HG03432 (cell line): ENCODE data around the gene UBAP2L.
"Not testable (repeated sequence)": the region's sequence is repeated elsewhere in the genome, so short reads cannot be mapped to it uniquely, and the experiment has no call there.

ENCODE experiments used
- ATAC-seq: cut with Tn5 transposase; IDR thresholded peaks from one replicate; pipeline ENCODE4 v1.9.1; 2021; ENCODE audit warnings: mild to moderate bottlenecking, moderate library complexity; ENCODE audit not compliant: unreplicated experiment

The UBAP2L gene

GRCh38 chr1:154241703-154242351, 21.1 kb downstream of the UBAP2L start:
- no peak for ATAC-seq

GRCh38 chr1:154253671-154254070, 32.9 kb downstream of the UBAP2L start:
- no peak for ATAC-seq

- ATAC-seq, result no peak
Measured at GRCh38 chr1:154256686-154257085, 35.9 kb downstream of the UBAP2L start.

GRCh38 chr1:154258784-154259183, 38.0 kb downstream of the UBAP2L start:
- ATAC-seq, result no peak

- no peak for ATAC-seq
Measured at GRCh38 chr1:154260127-154260526, 39.4 kb downstream of the UBAP2L start.

GRCh38 chr1:154263465-154264332, 42.9 kb downstream of the UBAP2L start:
- ATAC-seq, result no peak

GRCh38 chr1:154264454-154264853, 43.7 kb downstream of the UBAP2L start:
- no peak for ATAC-seq

GRCh38 chr1:154265586-154265985, 44.8 kb downstream of the UBAP2L start:
- ATAC-seq, result no peak

GRCh38 chr1:154270833-154271232, 50.1 kb downstream of the UBAP2L start:
- ATAC-seq, result no peak

- ATAC-seq, result peak; percentile 91
Measured at GRCh38 chr1:154272217-154272998, 51.7 kb downstream of the UBAP2L start, which contains the start of gene HAX1. TSS of gene HAX1 (plus strand) at chr1:154272629. CDS start at chr1:154272724, 95 bp downstream.

- ATAC-seq, result no peak
Measured at GRCh38 chr1:154272999-154273563, 52.3 kb downstream of the UBAP2L start.

- no peak for ATAC-seq
Measured at GRCh38 chr1:154276797-154277196, 56.0 kb downstream of the UBAP2L start.

- ATAC-seq, result not testable (repeated sequence)
Measured at GRCh38 chr1:154287591-154287990, 66.8 kb downstream of the UBAP2L start.

- ATAC-seq, result no peak
Measured at GRCh38 chr1:154288661-154289060, 67.9 kb downstream of the UBAP2L start.

- ATAC-seq, result no peak
Measured at GRCh38 chr1:154290921-154291320, 70.2 kb downstream of the UBAP2L start.

GRCh38 chr1:154295408-154296235, 74.9 kb downstream of the UBAP2L start:
- ATAC-seq, result no peak

GRCh38 chr1:154301582-154301981, 80.8 kb downstream of the UBAP2L start:
- no peak for ATAC-seq

- ATAC-seq, result peak; percentile 53
Measured at GRCh38 chr1:154304664-154305337, 84.0 kb downstream of the UBAP2L start.

- ATAC-seq, result no peak
Measured at GRCh38 chr1:154306151-154306550, 85.4 kb downstream of the UBAP2L start.
